CD4-positive, alpha-beta T cell treated with Interleukin-2 at 100 ng/mL for 4 hours (primary cell): Measurements from ENCODE around the gene NPHS1.
"Not testable (repeated sequence)": the region's sequence is repeated elsewhere in the genome, so short reads cannot be mapped to it uniquely, and the experiment has no call there.

Experiments
- DNase-seq: peaks from one replicate; pipeline ENCODE4 v3.0.0-alpha.2; 2020; ENCODE audit warnings: low spot score

The NPHS1 gene

DNA sequence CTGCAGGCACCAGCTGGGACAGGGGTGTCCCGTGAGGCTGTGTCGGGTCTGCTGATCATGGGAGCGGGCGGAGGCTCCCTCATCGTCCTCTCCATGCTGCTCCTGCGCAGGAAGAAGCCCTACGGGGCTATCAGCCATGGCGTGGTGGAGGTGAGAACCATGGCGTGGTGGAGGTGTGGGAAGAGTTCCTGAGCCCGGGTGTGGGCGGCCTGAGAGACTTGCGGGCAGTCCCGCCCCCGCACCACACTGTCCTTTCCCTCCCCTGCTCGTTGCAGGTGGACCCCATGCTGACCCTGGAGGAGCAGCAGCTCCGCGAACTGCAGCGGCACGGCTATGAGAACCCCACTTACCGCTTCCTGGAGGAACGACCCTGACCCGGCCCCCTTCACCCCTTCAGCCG, 26.8 kb upstream of the NPHS1 start:
- DNase-seq, result no peak

DNA sequence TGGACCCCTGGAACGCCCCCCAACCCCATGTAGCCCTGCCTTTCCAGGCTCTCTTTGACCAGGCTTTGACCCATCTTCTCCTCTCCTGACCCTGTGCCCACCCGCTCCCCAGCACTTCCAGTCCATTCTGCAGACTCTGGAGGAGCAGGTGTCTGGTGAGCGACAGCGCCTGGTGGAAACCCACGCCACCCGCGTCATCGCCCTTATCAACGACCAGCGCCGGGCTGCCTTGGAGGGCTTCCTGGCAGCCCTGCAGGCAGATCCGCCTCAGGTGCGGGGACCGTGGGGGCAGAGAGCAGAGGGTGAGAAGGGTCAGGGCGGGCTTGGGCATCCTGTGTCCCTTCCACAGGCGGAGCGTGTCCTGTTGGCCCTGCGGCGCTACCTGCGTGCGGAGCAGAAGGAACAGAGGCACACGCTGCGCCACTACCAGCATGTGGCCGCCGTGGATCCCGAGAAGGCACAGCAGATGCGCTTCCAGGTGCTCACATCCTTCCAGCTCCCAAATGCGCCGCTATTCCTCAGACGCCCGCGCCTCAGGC, 22.2 kb upstream of the NPHS1 start:
- DNase-seq, result no peak

DNA sequence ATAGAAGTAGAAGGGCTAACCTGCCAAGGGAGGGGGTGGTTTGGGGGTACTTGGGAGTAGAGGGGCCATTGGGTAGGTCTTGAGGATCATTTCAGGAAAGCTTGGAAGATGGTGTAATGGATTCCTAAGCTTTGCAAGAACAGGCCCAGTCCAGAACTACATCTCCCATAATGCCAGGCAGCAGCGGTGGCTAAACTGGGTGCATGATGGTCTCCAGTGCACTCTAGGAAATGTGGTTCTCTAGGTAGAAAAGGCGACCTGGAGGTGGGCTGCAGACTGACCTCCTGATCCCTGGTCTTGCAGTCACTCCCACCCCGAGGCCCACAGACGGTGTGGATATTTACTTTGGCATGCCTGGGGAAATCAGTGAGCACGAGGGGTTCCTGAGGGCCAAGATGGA, 19.9 kb upstream of the NPHS1 start:
- no peak for DNase-seq

DNA sequence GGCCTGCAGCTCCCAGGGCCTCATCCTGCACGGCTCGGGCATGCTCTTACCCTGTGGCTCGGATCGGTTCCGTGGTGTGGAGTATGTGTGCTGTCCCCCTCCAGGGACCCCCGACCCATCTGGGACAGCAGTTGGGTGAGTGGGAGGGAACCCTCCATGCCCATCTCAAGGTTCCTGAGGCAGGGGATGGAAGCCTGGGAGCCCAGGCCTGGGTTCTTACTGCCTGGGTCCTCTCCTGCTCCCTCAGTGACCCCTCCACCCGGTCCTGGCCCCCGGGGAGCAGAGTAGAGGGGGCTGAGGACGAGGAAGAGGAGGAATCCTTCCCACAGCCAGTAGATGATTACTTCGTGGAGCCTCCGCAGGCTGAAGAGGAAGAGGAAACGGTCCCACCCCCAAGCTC, 19.3 kb upstream of the NPHS1 start:
- DNase-seq, result no peak

DNA sequence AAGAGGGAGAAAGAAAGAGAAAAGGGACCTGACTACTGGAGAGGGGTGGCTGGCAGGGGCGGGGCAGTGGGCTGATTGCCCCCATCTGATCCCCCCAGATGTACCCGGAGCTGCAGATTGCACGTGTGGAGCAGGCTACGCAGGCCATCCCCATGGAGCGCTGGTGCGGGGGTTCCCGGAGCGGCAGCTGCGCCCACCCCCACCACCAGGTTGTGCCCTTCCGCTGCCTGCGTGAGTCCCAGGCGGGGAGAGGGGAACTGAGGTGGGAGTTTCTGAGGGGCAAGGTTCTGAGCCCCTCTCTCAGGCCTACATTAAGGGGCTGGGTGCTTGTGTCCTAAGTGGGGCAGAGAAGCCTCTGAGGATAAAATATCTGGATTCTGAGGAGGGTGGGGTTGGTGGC, 18.5 kb upstream of the NPHS1 start:
- no peak for DNase-seq

DNA sequence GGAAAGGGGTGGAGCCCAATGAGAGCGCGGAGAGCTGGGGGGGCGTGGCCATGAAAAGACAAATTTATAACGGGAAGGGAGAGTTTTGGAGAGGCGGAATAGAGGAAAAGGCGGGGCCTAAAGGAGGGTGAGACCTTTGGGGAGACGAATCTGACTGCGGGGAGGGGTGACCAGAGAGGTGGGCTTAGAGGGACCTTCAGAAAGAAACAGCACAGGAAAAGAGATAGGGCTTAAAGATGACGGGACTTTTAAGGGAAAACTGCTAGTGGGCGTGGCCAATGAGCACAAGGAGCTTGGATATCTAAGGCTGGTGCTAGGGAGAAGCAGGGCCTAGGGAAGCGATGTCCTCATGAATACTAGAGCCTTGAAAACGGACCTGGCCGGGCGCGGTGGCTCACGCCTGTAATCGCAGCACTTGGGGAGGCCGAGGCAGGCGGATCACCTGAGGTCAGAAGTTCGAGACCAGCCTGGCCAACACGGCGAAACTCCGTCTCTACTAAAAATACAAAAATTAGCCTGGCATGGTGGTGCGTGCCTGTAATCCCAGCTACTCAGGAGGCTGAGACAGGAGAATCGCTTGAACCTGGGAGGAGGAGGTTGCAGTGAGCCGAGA, 17.9 kb upstream of the NPHS1 start:
- DNase-seq, result not testable (repeated sequence)

DNA sequence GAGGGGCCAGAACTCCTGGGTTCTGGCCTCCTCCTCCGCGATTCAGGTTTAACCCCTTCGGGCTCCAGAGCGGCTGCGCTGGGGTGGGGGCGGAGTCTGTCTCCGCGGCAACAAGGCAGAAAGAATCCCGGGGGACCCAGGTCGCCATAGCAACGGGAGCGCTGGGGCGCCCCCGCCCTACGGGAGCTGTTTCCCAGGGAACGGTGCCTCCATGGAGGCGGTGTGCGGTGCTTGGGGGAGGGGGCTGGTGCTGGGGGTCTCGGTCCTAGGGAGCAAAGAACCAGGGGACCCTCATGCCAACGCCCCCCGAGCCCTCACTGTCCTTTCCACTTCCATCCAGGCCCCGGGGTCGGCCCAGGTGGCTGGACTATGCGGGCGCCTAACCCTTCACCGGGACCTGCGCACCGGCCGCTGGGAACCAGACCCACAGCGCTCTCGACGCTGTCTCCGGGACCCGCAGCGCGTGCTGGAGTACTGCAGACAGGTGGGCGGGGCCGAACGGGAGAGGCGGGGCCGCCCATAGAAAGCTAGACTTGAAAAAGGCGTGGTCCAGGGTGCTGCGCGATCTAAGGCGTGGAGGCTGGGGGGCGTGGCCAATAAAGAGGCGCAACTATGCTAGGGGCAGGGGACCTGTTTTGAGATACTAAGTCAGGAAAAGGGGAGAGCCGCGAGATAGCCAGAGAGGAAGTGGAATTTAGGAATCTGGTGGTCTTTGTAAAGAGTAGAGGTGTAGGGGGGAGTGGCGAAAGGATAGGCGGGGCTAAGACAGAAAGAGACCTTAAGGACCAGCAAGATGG, 17.2 kb upstream of the NPHS1 start:
- DNase-seq, result peak; percentile 76

DNA sequence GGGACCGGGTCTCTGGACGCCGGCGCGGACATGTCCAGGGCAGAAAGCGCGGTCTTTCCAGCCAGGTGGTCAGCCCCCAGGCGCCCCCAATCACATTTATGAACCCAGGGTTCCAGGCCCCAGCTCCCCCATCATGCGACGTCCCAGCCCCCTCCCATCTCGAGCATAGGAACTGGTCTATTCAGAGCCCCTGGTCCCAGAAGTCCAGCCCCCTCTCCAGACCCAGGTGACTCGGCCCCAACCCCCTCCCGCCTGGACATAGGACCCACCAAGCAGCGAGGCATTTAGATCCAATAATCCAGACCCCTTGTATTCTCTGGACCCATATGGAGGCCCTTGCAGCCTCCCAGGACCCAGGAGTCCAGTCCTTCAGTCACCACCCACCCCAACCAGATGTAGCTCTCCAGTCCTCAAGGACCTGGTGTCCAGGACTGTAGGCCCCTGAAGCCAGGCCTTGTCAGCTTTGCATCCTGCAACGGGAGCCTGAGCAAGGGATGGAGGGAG, 16.6 kb upstream of the NPHS1 start:
- no peak for DNase-seq

DNA sequence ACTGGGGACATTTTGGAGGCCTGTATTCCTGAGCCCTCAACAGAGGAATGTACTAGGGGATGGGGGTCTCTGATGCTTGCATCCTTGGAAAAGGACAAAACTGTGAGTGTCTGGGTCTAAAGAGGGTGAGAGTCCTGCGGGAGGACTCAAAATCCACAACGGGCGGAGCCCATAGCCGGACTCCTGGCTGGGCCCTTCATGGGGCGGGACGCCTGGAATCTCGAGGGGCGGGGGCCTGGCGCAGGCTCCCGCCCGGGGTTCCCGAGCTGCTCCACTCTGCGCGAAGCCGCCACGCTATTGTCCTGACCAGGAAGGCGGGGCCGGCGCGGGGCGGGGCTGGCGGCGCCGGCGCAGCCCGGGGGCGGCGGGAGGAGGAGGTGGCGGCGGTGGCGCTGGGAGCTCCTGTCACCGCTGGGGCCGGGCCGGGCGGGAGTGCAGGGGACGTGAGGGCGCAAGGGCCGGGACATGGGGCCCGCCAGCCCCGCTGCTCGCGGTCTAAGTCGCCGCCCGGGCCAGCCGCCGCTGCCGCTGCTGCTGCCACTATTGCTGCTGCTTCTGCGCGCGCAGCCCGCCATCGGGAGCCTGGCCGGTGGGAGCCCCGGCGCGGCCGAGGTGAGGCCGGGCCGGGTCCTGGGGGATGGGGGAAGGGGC, 16.0 kb upstream of the NPHS1 start, which contains the start of gene APLP1:
Gene APLP1 (plus strand): TSS at position 403 of the 651 bp plus-strand sequence. CDS start 63 bp downstream, at position 466.
- peak; percentile 51 for DNase-seq

DNA sequence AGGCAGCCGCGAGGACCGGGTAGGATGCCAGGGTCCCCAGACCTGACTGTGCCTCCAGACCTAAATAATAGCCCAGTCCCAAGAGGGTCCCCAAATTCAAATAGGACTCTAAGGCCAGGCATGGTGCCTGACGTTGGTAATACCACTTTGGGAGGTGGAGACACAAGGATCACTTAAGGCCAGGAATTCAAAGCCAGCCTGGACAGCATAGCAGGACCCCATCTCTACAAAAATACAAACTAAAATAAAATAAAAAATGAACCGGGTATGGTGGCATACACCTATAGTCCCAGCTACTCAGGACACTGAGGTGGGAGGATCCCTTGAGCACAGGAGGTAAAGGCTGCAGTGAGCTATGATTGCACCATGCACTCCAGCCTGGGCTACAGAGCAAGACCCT, 10.7 kb upstream of the NPHS1 start:
- no peak for DNase-seq

DNA sequence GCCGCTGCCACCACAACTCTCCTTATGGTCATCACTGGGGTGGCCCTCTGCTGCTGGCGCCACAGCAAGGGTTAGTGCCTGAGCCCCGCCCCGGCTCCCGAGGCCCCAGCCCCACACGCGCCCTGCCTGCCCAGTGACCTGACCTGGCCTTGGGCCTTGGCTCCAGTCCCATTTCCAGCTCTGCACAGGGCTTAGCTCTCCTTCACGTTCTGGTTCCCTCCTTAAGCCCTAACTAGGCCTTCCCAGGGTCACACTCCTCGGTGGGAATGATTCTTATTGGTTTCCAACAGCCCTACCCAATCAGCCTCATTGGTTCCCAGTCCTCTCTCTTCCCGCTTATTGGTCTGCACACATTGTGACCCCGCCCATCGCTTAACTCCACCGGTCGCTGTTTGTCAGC, 10.2 kb upstream of the NPHS1 start:
- DNase-seq, result no peak

DNA sequence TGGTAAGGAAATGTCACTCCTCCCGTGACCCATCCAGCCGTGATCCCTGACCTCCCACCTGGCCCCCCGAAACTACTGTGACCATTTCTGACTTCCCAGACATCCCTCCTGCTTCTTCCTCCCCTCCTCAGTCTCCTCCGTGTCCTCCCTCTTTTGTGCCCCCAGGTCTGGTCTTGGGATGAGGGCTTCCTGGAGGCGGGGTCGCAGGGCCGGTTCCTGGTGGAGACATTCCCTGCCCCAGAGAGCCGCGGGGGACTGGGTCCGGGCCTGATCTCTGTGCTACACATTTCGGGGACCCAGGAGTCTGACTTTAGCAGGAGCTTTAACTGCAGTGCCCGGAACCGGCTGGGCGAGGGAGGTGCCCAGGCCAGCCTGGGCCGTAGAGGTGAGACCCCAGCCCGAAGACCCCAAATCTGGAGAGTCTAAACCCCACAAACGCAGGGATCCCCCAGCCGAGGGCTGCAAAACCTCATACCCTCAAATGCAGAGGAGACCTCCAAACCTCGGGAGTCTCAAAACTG, 9.4 kb upstream of the NPHS1 start:
- DNase-seq, result no peak

DNA sequence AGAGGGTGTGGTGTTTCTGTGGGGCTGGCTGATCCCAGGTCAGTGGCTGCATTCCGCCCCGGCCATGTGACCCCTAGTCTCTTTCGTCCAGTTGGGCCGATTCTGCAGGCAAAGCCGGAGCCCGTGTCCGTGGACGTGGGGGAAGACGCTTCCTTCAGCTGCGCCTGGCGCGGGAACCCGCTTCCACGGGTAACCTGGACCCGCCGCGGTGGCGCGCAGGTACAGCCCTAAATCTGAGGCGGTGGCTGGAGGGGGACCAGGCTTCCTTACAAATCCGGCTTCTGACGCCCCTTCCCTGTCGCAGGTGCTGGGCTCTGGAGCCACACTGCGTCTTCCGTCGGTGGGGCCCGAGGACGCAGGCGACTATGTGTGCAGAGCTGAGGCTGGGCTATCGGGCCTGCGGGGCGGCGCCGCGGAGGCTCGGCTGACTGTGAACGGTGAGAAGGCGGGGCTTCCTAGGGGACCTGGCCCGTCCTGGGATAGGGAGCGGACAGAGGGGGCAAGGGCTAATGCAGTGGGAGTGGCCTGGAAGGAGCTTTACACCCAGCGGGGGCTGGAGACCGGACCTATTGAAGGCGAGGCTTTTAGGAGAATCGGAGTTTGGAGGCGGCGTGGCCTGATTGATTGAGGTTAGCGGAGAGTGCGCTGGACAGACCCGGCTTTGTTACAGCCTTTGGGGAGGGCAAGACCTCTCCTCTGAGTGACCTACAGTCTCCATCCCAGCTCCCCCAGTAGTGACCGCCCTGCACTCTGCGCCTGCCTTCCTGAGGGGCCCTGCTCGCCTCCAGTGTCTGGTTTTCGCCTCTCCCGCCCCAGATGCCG, 8.7 kb upstream of the NPHS1 start:
- DNase-seq, result no peak

DNA sequence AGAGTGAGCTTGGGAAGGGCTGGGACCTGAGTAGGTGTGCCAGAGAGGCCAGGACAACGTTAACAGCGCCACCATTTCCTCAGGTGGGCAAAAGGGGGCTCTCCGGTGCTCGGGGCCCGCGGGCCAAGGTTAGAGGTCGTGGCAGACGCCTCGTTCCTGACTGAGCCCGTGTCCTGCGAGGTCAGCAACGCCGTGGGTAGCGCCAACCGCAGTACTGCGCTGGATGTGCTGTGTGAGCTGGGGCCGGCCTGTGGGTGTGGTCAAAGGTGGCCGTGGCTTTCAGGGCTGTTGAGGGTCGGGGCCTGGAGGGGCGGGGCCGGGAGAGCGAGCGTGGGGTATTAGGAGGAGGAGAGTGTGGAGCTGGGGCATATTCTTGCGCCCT, 8.1 kb upstream of the NPHS1 start:
- DNase-seq, result no peak

DNA sequence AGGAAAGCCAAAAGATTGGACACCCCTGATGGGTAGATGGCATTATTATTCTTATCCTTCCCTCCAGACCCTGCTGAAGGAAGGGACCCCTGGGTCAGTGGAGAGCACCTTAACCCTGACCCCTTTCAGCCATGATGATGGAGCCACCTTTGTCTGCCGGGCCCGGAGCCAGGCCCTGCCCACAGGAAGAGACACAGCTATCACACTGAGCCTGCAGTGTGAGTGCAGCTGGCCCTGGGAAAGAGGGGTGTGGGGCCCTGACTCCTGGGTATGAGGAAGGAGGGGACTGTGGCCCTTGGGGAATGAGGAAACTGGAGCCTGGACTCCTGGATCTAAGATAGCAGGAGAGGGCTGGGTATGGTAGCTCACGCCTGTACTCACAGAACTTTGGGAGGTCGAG, 7.1 kb upstream of the NPHS1 start:
- DNase-seq, result no peak

DNA sequence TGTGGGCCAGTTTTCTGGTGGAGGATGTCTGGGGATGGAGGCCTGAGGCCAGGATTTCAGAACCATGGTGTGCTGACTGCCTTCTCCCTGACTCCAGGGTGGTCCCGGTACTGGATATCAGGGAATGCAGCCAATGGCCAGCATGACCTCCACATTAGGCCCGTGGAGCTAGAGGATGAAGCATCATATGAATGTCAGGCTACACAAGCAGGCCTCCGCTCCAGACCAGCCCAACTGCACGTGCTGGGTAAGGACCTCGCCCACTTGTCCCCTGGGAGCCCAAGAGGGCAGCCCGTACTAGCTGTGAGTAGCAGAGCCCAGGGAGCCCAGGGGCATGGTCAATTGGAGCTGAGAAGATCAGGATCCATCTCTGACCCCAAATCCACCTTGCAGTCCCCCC, 6.0 kb upstream of the NPHS1 start:
- no peak for DNase-seq

DNA sequence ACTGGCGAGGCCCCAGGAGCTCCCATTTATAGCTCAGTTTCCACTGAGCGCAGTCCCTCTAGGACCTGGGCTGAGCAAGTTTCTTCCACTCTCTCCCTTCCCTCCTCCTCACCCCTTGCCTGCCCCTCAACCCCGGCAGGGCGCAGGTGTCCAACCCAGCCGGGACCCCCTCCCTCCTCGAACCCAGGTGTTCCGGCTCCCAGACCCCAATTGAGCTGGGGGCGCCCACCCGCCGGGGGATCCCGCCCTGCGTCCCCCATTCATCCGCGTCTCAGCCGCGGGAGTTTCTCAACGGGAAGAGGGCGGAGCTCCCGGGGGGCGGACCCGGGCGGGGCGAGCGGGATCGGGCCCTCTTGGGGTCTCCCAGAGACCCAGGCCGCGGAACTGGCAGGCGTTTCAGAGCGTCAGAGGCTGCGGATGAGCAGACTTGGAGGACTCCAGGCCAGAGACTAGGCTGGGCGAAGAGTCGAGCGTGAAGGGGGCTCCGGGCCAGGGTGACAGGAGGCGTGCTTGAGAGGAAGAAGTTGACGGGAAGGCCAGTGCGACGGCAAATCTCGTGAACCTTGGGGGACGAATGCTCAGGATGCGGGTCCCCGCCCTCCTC, 4.3 kb upstream of the NPHS1 start, which contains the start of gene KIRREL2:
Gene KIRREL2 (plus strand): TSS at position 366 of the 604 bp plus-strand sequence. CDS start 209 bp downstream, at position 575.
- peak; percentile 2 for DNase-seq

DNA sequence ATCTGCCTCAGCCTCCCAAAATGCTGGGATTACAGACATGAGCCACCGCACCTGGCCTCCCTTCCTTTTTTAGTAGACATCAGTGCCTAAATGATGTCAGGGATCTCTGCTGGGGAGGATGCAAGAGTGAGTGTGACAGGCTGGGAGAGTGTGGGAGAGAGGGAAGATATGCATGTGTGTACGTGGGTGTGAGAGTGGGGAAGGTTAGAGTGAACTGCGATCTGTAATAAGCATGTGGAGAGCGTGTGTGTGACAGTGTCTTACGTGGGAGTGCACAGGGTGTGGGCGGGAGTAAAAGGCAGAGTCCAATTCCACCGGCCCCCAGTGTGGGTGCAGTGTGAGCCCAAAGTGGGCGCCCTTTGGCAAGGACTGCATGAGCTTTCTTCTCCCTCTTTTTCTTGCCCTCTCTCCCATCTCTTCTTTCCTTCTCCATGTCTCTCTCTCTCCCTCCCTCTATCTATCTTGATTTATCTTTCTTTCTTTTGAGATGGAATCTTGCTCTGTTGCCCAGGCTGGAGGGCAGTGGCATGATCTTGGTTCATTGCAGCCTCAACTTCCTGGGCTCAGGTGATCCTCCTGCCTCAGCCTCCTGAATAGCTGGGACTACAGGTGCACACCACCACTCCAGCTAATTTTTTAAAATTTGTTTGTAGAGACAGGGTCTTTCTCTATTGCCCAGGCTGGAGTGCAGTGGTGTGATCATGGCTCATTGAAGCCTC, 893 bp upstream of the NPHS1 start:
- no peak for DNase-seq

DNA sequence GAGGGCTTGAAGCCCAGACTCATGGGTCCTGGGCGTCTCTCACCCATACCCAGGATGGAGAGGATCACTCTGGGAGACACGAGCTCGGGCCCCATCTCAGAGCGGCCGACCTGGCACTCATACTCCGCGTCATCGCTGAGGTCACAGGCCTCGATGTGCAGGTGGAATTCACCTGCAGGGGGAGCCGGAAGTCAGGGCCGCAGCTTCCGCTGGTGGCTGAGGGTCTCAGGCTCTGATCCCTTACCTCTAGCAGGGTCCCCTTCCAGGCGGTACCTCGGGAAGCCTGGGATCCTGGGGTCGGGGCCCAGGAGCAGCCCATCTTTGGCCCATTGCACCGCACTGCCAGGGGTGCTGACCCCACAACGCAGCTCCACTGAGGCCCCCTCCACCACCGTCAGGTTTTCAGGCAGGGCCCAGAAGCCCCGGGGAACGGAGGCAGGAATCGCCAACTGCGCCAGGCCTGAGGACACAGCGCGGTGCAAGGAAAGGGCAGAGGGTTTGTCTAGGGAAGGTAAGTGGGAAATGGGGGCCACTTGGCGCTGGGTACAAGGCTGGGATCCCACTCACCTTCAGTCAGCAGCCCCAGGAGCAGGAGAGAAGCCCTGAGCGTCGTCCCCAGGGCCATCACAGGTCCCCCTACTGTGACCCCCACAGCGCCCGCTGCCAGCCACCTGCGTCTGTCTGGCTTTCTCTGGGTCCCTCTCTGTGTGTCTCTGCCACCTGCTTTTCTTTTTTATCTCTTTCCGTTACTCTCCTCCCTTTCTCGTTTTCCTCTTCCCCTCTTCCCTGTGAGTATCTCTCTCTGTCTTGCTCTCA, 883 bp downstream of the NPHS1 start:
- DNase-seq, result no peak
